Epithelial cell of proximal tubule (primary cell): ENCODE results near the gene NDUFS8. TPM values are rescaled to one million over a fixed set of nuclear protein-coding genes. Genes with fewer than 3 reads are reported as not detected.
A peak's percentile ranks its signal among the peaks of the same experiment; 100 is the strongest.

ENCODE experiments used
- DNase-seq: peaks from one replicate; pipeline ENCODE4 v3.0.0-alpha.2; 2011; ENCODE audit warnings: low read depth
- H3K4me3 ChIP-seq: 2 replicates; pipeline ENCODE4 v1.5.1; 2011; ENCODE audit warnings: low read depth, mild to moderate bottlenecking, low read length
- total RNA-seq: library from RNA; depleted of rRNA; stranded (reverse); fragments of >200 nt; gene quantifications from 2 replicates; pipeline ENCODE4 v1.2.3, GENCODE V29; 2015
- TF ChIP-seq, protein P1 (sequence below): conservative IDR thresholded peaks from 2 replicates; pipeline ENCODE4 v1.5.1; 2012; ENCODE audit warnings: low read depth, mild to moderate bottlenecking, low read length

NDUFS8 gene
- total RNA-seq, 1 donor from 2014 or later: 345 TPM

DNA sequence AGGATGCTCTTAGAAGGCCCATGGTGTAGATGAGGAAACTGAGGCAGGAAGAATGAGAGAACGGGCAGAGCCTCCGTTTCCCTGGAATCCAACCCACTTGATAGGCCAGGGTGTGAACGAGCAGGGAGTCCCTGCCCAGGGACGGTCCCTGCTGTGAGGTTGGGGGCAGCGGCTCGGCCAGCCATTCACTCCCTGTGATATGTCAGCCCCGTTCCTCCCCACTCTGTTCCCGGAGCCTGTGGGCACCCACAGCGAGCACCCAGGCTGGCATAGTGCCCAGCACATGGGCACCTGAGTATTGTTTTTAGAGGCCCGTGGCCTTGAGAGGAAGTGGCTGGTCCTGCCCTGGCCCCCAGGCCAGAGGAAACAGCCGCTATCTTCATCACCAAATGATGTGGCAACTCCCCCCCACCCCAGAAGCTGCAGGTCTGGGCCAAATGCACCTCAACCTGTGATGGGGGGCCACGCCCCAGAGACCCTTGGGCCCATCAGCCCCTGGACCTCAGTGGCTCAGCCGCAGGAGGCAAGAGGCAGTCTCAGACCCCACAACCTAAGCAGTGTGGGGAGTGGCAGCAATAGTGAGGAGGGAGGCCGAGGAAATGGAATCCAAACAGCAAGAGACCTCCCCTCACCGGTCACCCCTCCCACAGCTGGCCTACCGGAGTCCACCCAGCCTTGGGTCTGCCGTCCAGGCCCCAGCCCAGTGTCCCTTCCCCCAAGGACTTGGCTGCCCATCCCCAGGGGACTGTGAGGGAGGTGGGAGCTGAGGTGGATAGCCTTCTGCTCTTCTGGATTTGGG lies 18.2 kb upstream of the NDUFS8 start:
- H3K4me3 ChIP-seq: no peak overlapping the region
- no peak for DNase-seq
- TF ChIP-seq, protein P1, sequence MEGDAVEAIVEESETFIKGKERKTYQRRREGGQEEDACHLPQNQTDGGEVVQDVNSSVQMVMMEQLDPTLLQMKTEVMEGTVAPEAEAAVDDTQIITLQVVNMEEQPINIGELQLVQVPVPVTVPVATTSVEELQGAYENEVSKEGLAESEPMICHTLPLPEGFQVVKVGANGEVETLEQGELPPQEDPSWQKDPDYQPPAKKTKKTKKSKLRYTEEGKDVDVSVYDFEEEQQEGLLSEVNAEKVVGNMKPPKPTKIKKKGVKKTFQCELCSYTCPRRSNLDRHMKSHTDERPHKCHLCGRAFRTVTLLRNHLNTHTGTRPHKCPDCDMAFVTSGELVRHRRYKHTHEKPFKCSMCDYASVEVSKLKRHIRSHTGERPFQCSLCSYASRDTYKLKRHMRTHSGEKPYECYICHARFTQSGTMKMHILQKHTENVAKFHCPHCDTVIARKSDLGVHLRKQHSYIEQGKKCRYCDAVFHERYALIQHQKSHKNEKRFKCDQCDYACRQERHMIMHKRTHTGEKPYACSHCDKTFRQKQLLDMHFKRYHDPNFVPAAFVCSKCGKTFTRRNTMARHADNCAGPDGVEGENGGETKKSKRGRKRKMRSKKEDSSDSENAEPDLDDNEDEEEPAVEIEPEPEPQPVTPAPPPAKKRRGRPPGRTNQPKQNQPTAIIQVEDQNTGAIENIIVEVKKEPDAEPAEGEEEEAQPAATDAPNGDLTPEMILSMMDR: no peak

DNA sequence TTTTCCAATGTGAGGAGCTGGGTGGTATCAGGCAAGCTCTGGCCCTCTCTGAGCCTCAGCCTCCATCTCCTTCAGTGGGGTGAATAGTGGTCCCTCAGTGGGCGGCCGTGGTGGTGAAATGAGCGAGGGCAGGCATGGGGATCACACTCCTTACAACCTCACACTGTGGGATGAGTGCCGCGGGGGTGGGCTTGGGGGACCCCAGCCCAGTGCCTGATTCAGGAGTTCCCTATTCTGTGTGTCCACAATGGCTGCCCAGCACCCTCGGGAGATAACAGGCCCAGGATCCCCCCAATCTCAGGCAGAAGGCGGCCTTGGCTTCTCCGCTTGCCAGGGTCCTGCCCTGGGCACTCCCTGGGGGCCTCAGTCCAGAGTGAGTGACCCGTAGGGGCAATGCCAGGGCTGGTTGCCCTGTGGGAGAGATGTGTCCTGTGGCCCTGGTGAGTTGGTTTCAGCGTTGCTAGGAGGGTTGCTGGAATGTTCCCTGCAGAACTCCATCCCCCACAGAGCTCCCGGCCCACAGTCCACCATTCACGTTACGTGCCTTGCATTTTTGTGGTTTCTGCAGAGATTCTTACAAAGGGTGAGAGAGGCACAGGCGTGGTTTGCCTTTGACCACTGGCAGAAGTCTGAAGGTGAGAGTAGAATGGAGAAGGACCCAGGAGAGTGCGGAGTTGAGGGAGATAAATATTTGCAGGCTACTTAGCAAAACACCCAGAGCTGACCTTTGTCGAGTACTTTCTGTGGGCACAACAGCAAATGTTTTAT lies 17.5 kb upstream of the NDUFS8 start:
- peak; percentile 93 for DNase-seq
- TF ChIP-seq, protein P1: no peak
- H3K4me3 ChIP-seq: no peak overlapping the region

DNA sequence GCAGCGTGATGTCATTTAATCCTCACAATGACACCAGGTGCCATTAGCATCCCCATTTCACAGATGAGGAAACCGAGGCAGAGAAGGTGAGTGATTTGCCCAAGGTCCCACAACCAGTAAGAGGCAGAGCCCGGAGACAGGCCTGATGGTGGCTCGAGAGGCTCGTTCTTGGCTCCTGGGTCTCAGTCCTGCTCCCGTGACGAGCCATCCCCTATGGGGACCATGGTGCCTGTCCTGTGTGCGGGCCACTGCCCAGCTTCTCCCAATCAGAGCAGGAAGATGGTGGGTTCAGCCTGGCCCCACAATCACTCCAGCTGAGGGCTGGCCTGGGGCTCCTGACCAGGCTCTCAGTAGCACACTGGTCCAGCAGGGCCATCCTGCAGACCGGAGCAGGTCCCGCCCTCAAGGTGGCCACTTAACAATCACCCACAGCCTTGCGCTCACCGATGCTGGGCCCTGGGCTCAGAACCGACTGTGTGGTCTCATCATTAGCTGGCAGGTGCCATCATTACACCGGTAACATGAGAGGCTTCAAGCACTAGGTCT lies 16.8 kb upstream of the NDUFS8 start:
- TF ChIP-seq, protein P1: no peak
- H3K4me3 ChIP-seq: no peak overlapping the region

DNA sequence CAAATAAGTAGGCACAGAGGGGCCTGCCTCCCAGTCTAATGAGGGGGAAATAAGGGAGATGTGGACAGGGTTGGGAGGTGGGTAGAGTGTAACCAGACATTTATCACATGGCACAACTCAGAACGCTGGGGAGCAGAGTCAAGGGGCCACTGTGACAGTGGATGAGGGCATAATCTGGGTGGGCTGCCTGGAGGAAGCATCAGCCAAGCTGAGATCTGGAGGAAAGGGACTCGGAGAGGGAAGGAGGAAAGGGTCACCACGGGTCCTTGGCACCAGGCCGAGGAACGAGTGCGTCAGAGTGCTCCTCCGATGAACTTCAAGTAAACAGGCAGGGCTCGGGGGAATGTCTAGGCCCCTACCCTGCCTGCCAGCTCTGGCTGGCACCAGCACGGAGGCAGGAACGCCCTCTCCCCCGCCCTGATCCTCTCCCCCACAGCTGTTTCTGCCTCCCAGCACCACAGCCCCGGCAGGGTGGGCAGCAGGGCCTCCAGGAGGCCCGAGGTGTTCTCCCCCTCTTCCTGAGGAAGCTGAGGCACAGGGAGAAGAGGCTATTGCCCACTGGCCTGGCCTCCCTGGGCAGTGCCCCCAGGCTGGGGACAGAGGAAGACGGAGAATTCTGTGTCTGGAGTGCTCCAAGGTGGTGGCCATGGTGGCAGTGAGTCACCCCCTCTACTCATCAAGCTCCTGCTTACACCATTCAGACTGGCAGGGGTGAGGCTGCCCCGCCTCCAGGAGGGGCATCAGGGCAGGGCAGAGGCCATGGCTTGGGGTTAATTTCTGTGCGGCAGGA lies 16.1 kb upstream of the NDUFS8 start:
- DNase-seq: no peak
- H3K4me3 ChIP-seq: peak overlapping the region; percentile 15
- TF ChIP-seq, protein P1: no peak

More for the DNA sequence above, 16.8 kb upstream of the NDUFS8 start:
- DNase-seq: no peak

DNA sequence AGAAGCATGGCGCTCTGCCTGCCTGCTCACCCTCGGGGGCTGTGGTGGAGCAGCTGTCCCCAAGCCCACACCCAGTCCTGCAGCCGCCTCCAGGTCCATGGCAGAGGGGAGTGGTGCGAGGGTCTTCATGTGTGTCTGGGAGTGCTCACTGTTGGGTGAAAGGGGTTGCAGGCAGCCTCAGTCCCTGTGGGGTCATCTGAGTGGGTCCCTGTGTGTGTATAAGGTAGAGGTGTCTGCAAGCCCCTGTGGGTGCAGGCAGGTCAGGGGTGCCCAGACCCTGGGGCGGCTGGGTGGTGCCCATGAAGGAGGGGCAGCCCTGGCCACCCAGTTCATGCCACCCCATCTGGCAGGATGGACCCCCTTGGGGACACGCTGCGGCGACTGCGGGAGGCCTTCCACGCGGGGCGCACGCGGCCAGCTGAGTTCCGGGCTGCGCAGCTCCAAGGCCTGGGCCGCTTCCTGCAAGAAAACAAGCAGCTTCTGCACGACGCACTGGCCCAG lies 15.5 kb upstream of the NDUFS8 start:
- H3K4me3 ChIP-seq: peak overlapping the region; percentile 15
- TF ChIP-seq, protein P1: no peak
- DNase-seq: no peak

DNA sequence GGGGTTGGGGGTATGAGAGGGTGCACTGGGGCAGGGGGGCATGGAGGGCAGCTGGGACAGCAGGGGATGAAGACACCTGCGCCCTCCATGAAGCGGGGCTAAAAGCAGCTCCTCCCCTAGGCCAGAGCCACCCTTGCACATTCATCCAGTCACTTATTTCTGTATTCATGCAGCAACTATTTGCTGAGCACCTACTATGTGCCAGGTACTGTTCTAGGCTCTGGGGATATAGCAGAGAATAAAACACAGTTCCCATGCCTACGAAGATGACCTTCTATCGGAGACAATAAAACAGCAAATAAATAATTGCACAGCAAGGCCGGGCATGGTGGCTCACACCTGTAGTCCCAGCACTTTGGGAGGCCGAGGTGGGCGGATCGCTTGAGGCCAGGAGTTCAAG lies 15.0 kb upstream of the NDUFS8 start:
- TF ChIP-seq, protein P1: no peak
- DNase-seq: no peak
- H3K4me3 ChIP-seq: no peak overlapping the region
